H1 (cell line): ENCODE data around the gene CARM1. TPM values are rescaled to one million over a fixed set of nuclear protein-coding genes. Genes with fewer than 3 reads are reported as not detected.

Experiments used
- CTCF ChIA-PET: fragments of 300-600 bp; sonication (Branson Sonifier 250); formaldehyde crosslinking; loops from one replicate; lab custom pipeline; 2021; ENCODE audit not compliant: partially characterized antibody; lab: Charles Lee
- POLR2A ChIA-PET: fragments of 300-600 bp; sonication (Branson Sonifier 250); formaldehyde crosslinking; loops from one replicate; lab custom pipeline; 2021; ENCODE audit warnings: inconsistent platforms; ENCODE audit not compliant: partially characterized antibody; lab: Charles Lee
- DNase-seq, 2 experiments: peaks; one replicate each; pipeline versions ENCODE4 v3.0.0 to v3.0.0-alpha.2; 2010 to 2022; ENCODE audit warnings: low spot score in 2 of 2, low read depth in 1 of 2, mixed read lengths in 1 of 2
- FAIRE-seq: peaks from 2 replicates; lab custom pipeline; 2011; peaks lifted over from hg19 to GRCh38; lab: Jason Lieb, UNC
- H2AFZ ChIP-seq: 2 replicates; pipeline ENCODE4 v1.8.1; 2012; ENCODE audit warnings: low read length, inconsistent platforms
- H2AK5ac ChIP-seq: 2 replicates; pipeline ENCODE4 v1.6.1; 2013; ENCODE audit warnings: low read depth, low read length
- H2BK120ac ChIP-seq: replicated peaks from 2 replicates; pipeline ENCODE3; 2013; ENCODE audit warnings: low read depth, low read length, inconsistent platforms
- H2BK12ac ChIP-seq: 2 replicates; pipeline ENCODE4 v1.6.1; 2013; ENCODE audit warnings: low read depth, low read length
- H2BK15ac ChIP-seq: 2 replicates; pipeline ENCODE4 v1.6.1; 2013; ENCODE audit warnings: low read length
- H2BK20ac ChIP-seq: 2 replicates; pipeline ENCODE4 v1.6.1; 2013; ENCODE audit warnings: low read length
- H2BK5ac ChIP-seq: 2 replicates; pipeline ENCODE4 v1.6.1; 2013; ENCODE audit warnings: low read depth, low read length
- H3K14ac ChIP-seq: 2 replicates; pipeline ENCODE4 v1.6.1; 2013; ENCODE audit warnings: inconsistent platforms; ENCODE audit not compliant: insufficient read length
- H3K18ac ChIP-seq: 2 replicates; pipeline ENCODE4 v1.6.1; 2013; ENCODE audit warnings: low read length; ENCODE audit errors: extremely low read depth
- H3K23ac ChIP-seq: 2 replicates; pipeline ENCODE4 v1.6.1; 2013; ENCODE audit warnings: inconsistent platforms; ENCODE audit not compliant: insufficient read length
- H3K23me2 ChIP-seq: 2 replicates; pipeline ENCODE4 v1.6.1; 2013; ENCODE audit warnings: low read depth, low read length
- H3K27ac ChIP-seq: 2 replicates; pipeline ENCODE4 v1.6.1; 2011; ENCODE audit warnings: low read depth, low read length, inconsistent platforms
- H3K27me3 ChIP-seq, 4 experiments: replicated peaks in 1 of 4; 1 replicate in 1 of 4; 2 replicates in 3 of 4; pipeline versions ENCODE4 v1.6.1 to v1.8.1; 2011 to 2013; ENCODE audit warnings: low read length in 3 of 4, mild to moderate bottlenecking in 3 of 4, inconsistent platforms in 2 of 4, mixed read lengths in 2 of 4, moderate library complexity in 1 of 4; ENCODE audit not compliant: control insufficient read depth in 3 of 4, insufficient read depth in 3 of 4; ENCODE audit errors: extremely low read depth in 1 of 4
- H3K36me3 ChIP-seq, 4 experiments: 2 replicates each; pipeline versions ENCODE4 v1.6.1 to v1.8.1; 2011 to 2013; ENCODE audit warnings: mild to moderate bottlenecking in 4 of 4, low read length in 3 of 4, moderate library complexity in 2 of 4, control low read depth in 1 of 4, inconsistent platforms in 1 of 4; ENCODE audit not compliant: insufficient read depth in 4 of 4, control insufficient read depth in 2 of 4
- H3K4ac ChIP-seq: replicated peaks from 2 replicates; pipeline ENCODE3; 2013; ENCODE audit warnings: low read length, low read depth, mixed read lengths, inconsistent platforms; ENCODE audit not compliant: insufficient read length
- H3K4me1 ChIP-seq, 4 experiments: replicated peaks in 1 of 4; 1 replicate in 1 of 4; 2 replicates in 3 of 4; pipeline versions ENCODE4 v1.6.1 to v1.8.1; 2011 to 2013; ENCODE audit warnings: low read length in 3 of 4, inconsistent platforms in 2 of 4, mixed read lengths in 1 of 4; ENCODE audit not compliant: insufficient read depth in 4 of 4, control insufficient read depth in 3 of 4
- H3K4me2 ChIP-seq, 2 experiments: 2 replicates each; pipeline versions ENCODE4 v1.6.1 to v1.8.1; 2011 to 2013; ENCODE audit warnings: low read depth in 2 of 2, low read length in 2 of 2, control low read depth in 1 of 2, inconsistent platforms in 1 of 2, mild to moderate bottlenecking in 1 of 2; ENCODE audit not compliant: insufficient read depth in 1 of 2
- H3K4me3 ChIP-seq, 4 experiments: fragments of 200-600, 300-600 bp in 1 of 4; sonication (generic), shearing (Covaris generic), sonication (Bioruptor Twin) in 1 of 4; 2 replicates each; pipeline versions ENCODE4 v1.5.1 to v1.8.1; 2011 to 2016; ENCODE audit warnings: low read length in 4 of 4, low read depth in 3 of 4, control low read depth in 2 of 4, inconsistent platforms in 2 of 4, mild to moderate bottlenecking in 2 of 4, mixed read lengths in 1 of 4, moderate library complexity in 1 of 4; ENCODE audit not compliant: insufficient read depth in 2 of 4; ENCODE audit errors: extremely low read depth in 1 of 4
- H3K56ac ChIP-seq: replicated peaks from 2 replicates; pipeline ENCODE3; 2013; ENCODE audit warnings: low read depth, mild to moderate bottlenecking, mixed read lengths, low read length, inconsistent platforms; ENCODE audit not compliant: insufficient read length
- H3K79me1 ChIP-seq: 2 replicates; pipeline ENCODE4 v1.6.1; 2013; ENCODE audit warnings: low read depth, low read length, control low read depth
- H3K79me2 ChIP-seq, 2 experiments: 2 replicates each; pipeline versions ENCODE4 v1.6.1 to v1.8.1; 2012 to 2013; ENCODE audit warnings: low read length in 2 of 2, mild to moderate bottlenecking in 2 of 2, inconsistent platforms in 1 of 2; ENCODE audit not compliant: insufficient read depth in 2 of 2, control insufficient read depth in 1 of 2
- H3K9ac ChIP-seq, 4 experiments: replicated peaks in 1 of 4; 1 replicate in 1 of 4; 2 replicates in 3 of 4; pipeline versions ENCODE4 v1.6.1 to v1.8.1; 2011 to 2013; ENCODE audit warnings: low read depth in 3 of 4, low read length in 3 of 4, control low read depth in 2 of 4, mild to moderate bottlenecking in 2 of 4, moderate library complexity in 2 of 4, inconsistent platforms in 1 of 4; ENCODE audit errors: extremely low read depth in 1 of 4
- H3K9me3 ChIP-seq, 2 experiments: 2 replicates each; pipeline versions ENCODE4 v1.6.1 to v1.8.1; 2012 to 2013; ENCODE audit warnings: mild to moderate bottlenecking in 2 of 2, moderate library complexity in 2 of 2, control low read depth in 1 of 2, inconsistent platforms in 1 of 2, low read depth in 1 of 2, low read length in 1 of 2, mixed read lengths in 1 of 2; ENCODE audit not compliant: insufficient read depth in 2 of 2
- H4K20me1 ChIP-seq, 2 experiments: replicated peaks in 1 of 2; 2 replicates each; pipeline versions ENCODE3 to v1.8.1; 2011 to 2013; ENCODE audit warnings: inconsistent platforms in 2 of 2, low read length in 2 of 2, mild to moderate bottlenecking in 1 of 2; ENCODE audit not compliant: insufficient read depth in 2 of 2, control insufficient read depth in 1 of 2
- H4K5ac ChIP-seq: 2 replicates; pipeline ENCODE4 v1.6.1; 2013; ENCODE audit warnings: low read length, low read depth, mixed read lengths, inconsistent platforms; ENCODE audit not compliant: insufficient read length
- H4K8ac ChIP-seq: 2 replicates; pipeline ENCODE4 v1.8.0; 2013; ENCODE audit warnings: mild to moderate bottlenecking, moderate library complexity, low read length, inconsistent platforms; ENCODE audit not compliant: insufficient read depth; ENCODE audit errors: extremely low read depth
- H4K91ac ChIP-seq: replicated peaks from 2 replicates; pipeline ENCODE3; 2013; ENCODE audit warnings: low read length, mixed read lengths, inconsistent platforms; ENCODE audit not compliant: insufficient read length
- ASH2L ChIP-seq: fragments of 200-600, 300-600 bp; sonication (generic); IDR thresholded peaks from one replicate; pipeline ENCODE4 v1.7.1; 2017; ENCODE audit warnings: low read length
- PHF8 ChIP-seq: fragments of 200-600 bp; sonication (generic); conservative IDR thresholded peaks from 2 replicates; pipeline ENCODE4 v1.7.1; 2012; ENCODE audit warnings: low read depth, mild to moderate bottlenecking, inconsistent platforms, low read length, moderate library complexity
- SAP30 ChIP-seq: fragments of 300-600 bp; sonication (generic); IDR thresholded peaks from 2 replicates; pipeline ENCODE4 v1.7.1; 2012; ENCODE audit warnings: low read length, moderate library complexity, mild to moderate bottlenecking, inconsistent platforms; ENCODE audit not compliant: insufficient read depth, insufficient replicate concordance
- SIN3A ChIP-seq, 2 experiments: IDR thresholded peaks in 1 of 2; conservative IDR thresholded peaks in 1 of 2; 2 replicates each; pipeline ENCODE4 v1.6.1; 2011 to 2012; ENCODE audit warnings: low read length in 2 of 2, improper control_type of control experiment in 1 of 2, low read depth in 1 of 2, mild to moderate bottlenecking in 1 of 2
- TAF1 ChIP-seq: IDR thresholded peaks from 2 replicates; pipeline ENCODE4 v1.6.1; 2011; ENCODE audit warnings: mild to moderate bottlenecking, low read depth, low read length
- TBP ChIP-seq: IDR thresholded peaks from 2 replicates; pipeline ENCODE4 v1.6.1; 2011; ENCODE audit warnings: low read depth, low read length, improper control_type of control experiment
- TEAD4 ChIP-seq: IDR thresholded peaks from 2 replicates; pipeline ENCODE4 v1.6.1; 2012; ENCODE audit warnings: low read depth, low read length, inconsistent platforms, mixed read lengths
- WGBS, 2 experiments: shearing (Covaris generic) in 1 of 2; methylation state at CpG; one replicate each; pipeline versions ENCODE4 v1.1.6 to v1.1.7; 2013 to 2015; ENCODE audit warnings: low lambda C conversion rate in 2 of 2, mixed read lengths in 2 of 2, inconsistent platforms in 1 of 2, low coverage in 1 of 2, missing lambda C conversion rate in 1 of 2; ENCODE audit not compliant: insufficient replicate concordance in 2 of 2, insufficient coverage in 1 of 2, insufficient read length in 1 of 2; ENCODE audit errors: extremely low coverage in 1 of 2, missing lambda C conversion rate in 1 of 2; 5-methylcytosine and 5-hydroxymethylcytosine counted together
- polyA plus RNA-seq, 7 experiments: library from polyadenylated mRNA; depleted of rRNA in 3 of 7; stranded (reverse) in 5 of 7; unstranded in 2 of 7; fragments of >200 nt in 5 of 7; fragments of 200-250 nt in 2 of 7; gene quantifications; 1 replicate in 5 of 7; 2 replicates in 1 of 7; 4 replicates in 1 of 7; pipeline versions ENCODE4 v1.2.1 to v1.2.3, GENCODE V29; 2011 to 2013; ENCODE audit warnings: missing spikeins in 2 of 7, mixed read lengths in 2 of 7
- total RNA-seq: library from RNA; stranded (reverse); fragmentation: NEBNext Ultra II Directional; extraction: Animal tissue kit (Norgen Biotek cat#: 25700); gene quantifications from 2 replicates; pipeline ENCODE4 v1.2.1, GENCODE V29; 2021

The CARM1 gene
- total and polyA plus RNA-seq, 2 of the 8 experiments (the other 6 are each of a cell fraction or from before 2014, with no cell fraction given), result 134 to 164 TPM

DNA sequence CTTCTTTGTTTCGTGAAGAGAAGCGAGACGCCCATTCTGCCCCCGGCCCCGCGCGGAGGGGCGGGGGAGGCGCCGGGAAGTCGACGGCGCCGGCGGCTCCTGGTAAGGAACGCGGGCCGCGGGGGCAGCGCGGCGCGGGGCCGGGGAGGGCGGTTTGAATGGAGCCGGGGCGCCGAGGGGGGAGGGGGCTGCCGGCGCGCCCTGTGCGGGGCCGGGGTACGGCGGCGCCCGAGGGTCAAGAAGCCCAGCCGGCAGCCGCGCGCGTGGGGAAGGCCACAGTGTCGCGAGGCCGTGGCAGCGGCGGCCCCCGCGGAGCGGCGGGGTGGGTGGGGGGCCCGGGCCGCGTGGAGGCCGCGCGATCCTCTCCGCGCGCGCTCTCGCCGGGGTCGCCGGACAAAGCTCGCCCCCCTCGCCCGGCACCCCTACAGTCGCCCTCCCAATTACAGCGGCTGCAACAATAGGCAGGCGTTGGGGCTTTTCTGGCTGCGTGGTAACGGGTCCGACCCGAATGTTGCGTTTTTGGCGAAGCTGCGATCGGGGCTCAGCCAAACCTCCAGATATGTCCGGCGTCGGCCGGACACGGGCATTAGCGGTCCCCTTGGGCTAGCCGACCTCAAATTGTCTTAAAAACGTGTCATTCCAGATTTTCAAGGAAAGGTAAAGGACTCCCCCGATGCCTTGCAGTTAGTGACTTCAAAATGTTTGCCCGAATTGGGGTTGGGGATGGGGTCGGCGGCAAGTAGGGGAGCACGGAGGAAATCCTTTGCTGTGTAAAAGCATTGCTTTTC lies 89.9 kb downstream of the CARM1 start:
- Histone ChIP-seq H3K56ac (peak overlapping the region; percentile 59), H4K8ac (peak overlapping the region; percentile 95), H3K4me1 (peaks cover 0 to 12% (median 7%) of the 10 kb centered on the region in 4 experiments; a peak in 6 of 7 replicates), H2BK12ac (0 out of 2 replicates have a peak overlapping the region, but pooled peaks have one; percentile 50), H2BK15ac (no peak overlapping the region), H3K79me2 (peaks cover 34 to 50% of the 10 kb centered on the region in 2 experiments), H4K91ac (peak overlapping the region; percentile 85), H3K23ac (no peak overlapping the region), H2AFZ (no peak overlapping the region), H3K36me3 (no peaks in the 10 kb centered on the region), H4K20me1 (peaks cover 4% of the 10 kb centered on the region in 2 experiments), H2AK5ac (no peak overlapping the region), H3K4ac (peak overlapping the region; percentile 2), H3K4me2 (peak overlapping the region; percentile 83 to 100), H4K5ac (peak overlapping the region; percentile 5), H3K27ac (peak overlapping the region; percentile 85), H3K14ac (no peak overlapping the region), H3K27me3 (no peaks in the 10 kb centered on the region), H3K79me1 (peaks cover 19% of the 10 kb centered on the region), H3K9ac (peak overlapping the region; percentile 85 to 95 (median 90)), H3K9me3 (no peaks in the 10 kb centered on the region), H2BK120ac (peak overlapping the region; percentile 55), H2BK20ac (no peak overlapping the region), H3K4me3 (peak overlapping the region; percentile 98 to 100 (median 99)), H3K23me2 (peaks cover 5% of the 10 kb centered on the region), H3K18ac (peak overlapping the region; percentile 71; the same call in 1 of the 2 replicates), H2BK5ac (peak overlapping the region; percentile 9; the same call in 1 of the 2 replicates)
- 1% methylated on average over 36 of the region's 92 CpGs; no CpG with 5 or more reads in 1 of the 2 experiments for WGBS, 2 experiments
- ChIA-PET CTCF (interaction anchor here (12.4 kb wide), 1 partner anchor 22 kb away, joined by 110 read pairs; no protein-coding TSS in a partner anchor), POLR2A (interaction anchor here (0.9 to 5.1 kb wide), 16 partner anchors 9 to 183 kb away, joined by 3 to 28 read pairs (median 4); partner anchors contain the start of genes LDLR and TMED1)
- peak in 1 of 2 experiments; percentile 60 for DNase-seq
- no peak for FAIRE-seq
- TF ChIP-seq PHF8, result peak; percentile 53
- peak; percentile 56 for TF ChIP-seq ASH2L
- TF ChIP-seq SIN3A (conservative IDR thresholded peaks at IDR 0.05 in 1 of 2, IDR thresholded peaks at IDR 0.05 in 1 of 2; ENCODE audit: low read depth in 1 of 2, low read length in 2 of 2), result 0 out of 4 replicates have a peak, but pooled peaks of 1 of the 2 experiments have one; percentile 6
- peak; percentile 12; the same call in 1 of the 2 replicates for TF ChIP-seq TAF1
- peak; percentile 30; the same call in 1 of the 2 replicates for TF ChIP-seq TBP
- peak; percentile 36 for TF ChIP-seq SAP30
- no peak for TF ChIP-seq TEAD4
